HAP-1 (cell line): ENCODE results near the gene HSPB6.

Experiments
- DNase-seq, 2 experiments: peaks; one replicate each; pipeline ENCODE4 v3.0.0-alpha.2; 2016 to 2020; ENCODE audit warnings: low spot score in 2 of 2
- H3K27me3 ChIP-seq: fragments of 250-450 bp; sonication (Bioruptor Pico); 2 replicates; pipeline ENCODE4 v1.5.1; 2020; ENCODE audit warnings: low read depth, mild to moderate bottlenecking, moderate library complexity
- H3K36me3 ChIP-seq: fragments of 250-450 bp; sonication (Bioruptor Pico); replicated peaks from 2 replicates; pipeline ENCODE4 v1.5.1; 2020; ENCODE audit warnings: mild to moderate bottlenecking
- H3K4me1 ChIP-seq: fragments of 250-450 bp; sonication (Bioruptor Pico); 2 replicates; pipeline ENCODE4 v1.5.1; 2020; ENCODE audit warnings: mild to moderate bottlenecking
- H3K4me3 ChIP-seq: fragments of 250-450 bp; sonication (Bioruptor Pico); 2 replicates; pipeline ENCODE4 v1.5.1; 2020; ENCODE audit warnings: mild to moderate bottlenecking, moderate library complexity
- H3K9me3 ChIP-seq: fragments of 250-450 bp; sonication (Bioruptor Pico); 2 replicates; pipeline ENCODE4 v1.5.1; 2020; ENCODE audit warnings: mild to moderate bottlenecking, moderate library complexity
- in situ Hi-C: fragments of 300-500 bp; cut with MboI; formaldehyde crosslinking; loops from 3 replicates; pipeline ENCODE4 v1.14.3; 2020; ENCODE audit warnings: low sequenced_read_pairs, inconsistent platforms, mixed read lengths

HSPB6 gene

GRCh38 chr19:35766571-35767104 is 9.8 kb upstream of the HSPB6 start:
- DNase-seq = no peak
- no peak overlapping the region for H3K4me3 ChIP-seq

GRCh38 chr19:35764432-35765315 is 7.8 kb upstream of the HSPB6 start:
- Histone ChIP-seq H3K4me1 (no peaks in the 10 kb centered on the region), H3K27me3 (no peaks in the 10 kb centered on the region), H3K4me3 (no peak overlapping the region), H3K36me3 (peaks cover 29% of the 10 kb centered on the region), H3K9me3 (no peaks in the 10 kb centered on the region)
- in situ Hi-C loops = no loop called here
- no peak for DNase-seq

More at GRCh38 chr19:35766571-35767104, 9.8 kb upstream of the HSPB6 start:
- H3K36me3 ChIP-seq = peaks cover 22% of the 10 kb centered on the region
- in situ Hi-C loops = no loop called here
- no peaks in the 10 kb centered on the region for H3K9me3 ChIP-seq
- no peaks in the 10 kb centered on the region for H3K27me3 ChIP-seq
- no peaks in the 10 kb centered on the region for H3K4me1 ChIP-seq

GRCh38 chr19:35760711-35761349 is 4.0 kb upstream of the HSPB6 start:
- H3K9me3 ChIP-seq = no peaks in the 10 kb centered on the region
- peaks cover 26% of the 10 kb centered on the region for H3K36me3 ChIP-seq
- in situ Hi-C loops = no loop called here

GRCh38 chr19:35759697-35760096 is 2.9 kb upstream of the HSPB6 start:
- H3K36me3 ChIP-seq = peaks cover 19% of the 10 kb centered on the region
- H3K4me1 ChIP-seq = peaks cover 6% of the 10 kb centered on the region; the same call in 1 of the 2 replicates

More at GRCh38 chr19:35760711-35761349, 4.0 kb upstream of the HSPB6 start:
- Histone ChIP-seq H3K4me1 (peaks cover 6% of the 10 kb centered on the region; the same call in 1 of the 2 replicates), H3K4me3 (no peak overlapping the region), H3K27me3 (no peaks in the 10 kb centered on the region)
- no peak for DNase-seq

GRCh38 chr19:35757749-35758608 is 1.1 kb upstream of the HSPB6 start, which contains the start of gene PROSER3:
PROSER3 (plus strand) TSS chr19:35758176; CDS start chr19:35758216, 40 bp downstream.
- peaks cover 18% of the 10 kb centered on the region for H3K36me3 ChIP-seq
- H3K9me3 ChIP-seq = no peaks in the 10 kb centered on the region
- peak; percentile 99 for DNase-seq
- H3K27me3 ChIP-seq = no peaks in the 10 kb centered on the region
- in situ Hi-C loops = no loop called here
- peaks cover 6% of the 10 kb centered on the region; the same call in 1 of the 2 replicates for H3K4me1 ChIP-seq
- peak within 1 kb of the TSS; percentile 68 for H3K4me3 ChIP-seq

More at GRCh38 chr19:35759697-35760096, 2.9 kb upstream of the HSPB6 start:
- Histone ChIP-seq H3K4me3 (no peak overlapping the region), H3K27me3 (no peaks in the 10 kb centered on the region), H3K9me3 (no peaks in the 10 kb centered on the region)
- no peak for DNase-seq
- in situ Hi-C loops = no loop called here

GRCh38 chr19:35757231-35757748 is 461 bp upstream of the HSPB6 start:
- H3K9me3 ChIP-seq = no peaks in the 10 kb centered on the region
- peaks cover 21% of the 10 kb centered on the region for H3K36me3 ChIP-seq
- in situ Hi-C loops = no loop called here
- no peaks in the 10 kb centered on the region for H3K27me3 ChIP-seq
- peaks cover 6% of the 10 kb centered on the region; the same call in 1 of the 2 replicates for H3K4me1 ChIP-seq
- peak in 1 of 2 experiments; percentile 51 for DNase-seq
- H3K4me3 ChIP-seq = peak overlapping the region; percentile 68

- no peaks in the 10 kb centered on the region for H3K9me3 ChIP-seq
- H3K4me3 ChIP-seq = no peak overlapping the region
Observed at GRCh38 chr19:35755550-35756376, 1.1 kb downstream of the HSPB6 start.

GRCh38 chr19:35755131-35755549 is 1.7 kb downstream of the HSPB6 start:
- in situ Hi-C loops = no loop called here
- DNase-seq = no peak
- Histone ChIP-seq H3K4me3 (no peak overlapping the region), H3K27me3 (no peaks in the 10 kb centered on the region), H3K9me3 (no peaks in the 10 kb centered on the region), H3K4me1 (peaks cover 6% of the 10 kb centered on the region; the same call in 1 of the 2 replicates), H3K36me3 (peaks cover 9% of the 10 kb centered on the region; the same call in 1 of the 2 replicates)

More at GRCh38 chr19:35755550-35756376, 1.1 kb downstream of the HSPB6 start:
- Histone ChIP-seq H3K27me3 (no peaks in the 10 kb centered on the region), H3K36me3 (peaks cover 10% of the 10 kb centered on the region), H3K4me1 (peaks cover 6% of the 10 kb centered on the region; the same call in 1 of the 2 replicates)
- in situ Hi-C loops = no loop called here
- no peak for DNase-seq

GRCh38 chr19:35754370-35755130 is 2.3 kb downstream of the HSPB6 start:
- H3K27me3 ChIP-seq = no peaks in the 10 kb centered on the region
- H3K9me3 ChIP-seq = no peaks in the 10 kb centered on the region
- in situ Hi-C loops = loop anchor here (5.0 kb wide), 1 partner anchor 178 kb away; no protein-coding TSS in a partner anchor
- DNase-seq = no peak
- no peak overlapping the region for H3K4me3 ChIP-seq
- H3K36me3 ChIP-seq = peaks cover 9% of the 10 kb centered on the region; the same call in 1 of the 2 replicates
- peaks cover 6% of the 10 kb centered on the region; the same call in 1 of the 2 replicates for H3K4me1 ChIP-seq

GRCh38 chr19:35753634-35754369 is 3.0 kb downstream of the HSPB6 start:
- H3K27me3 ChIP-seq = no peaks in the 10 kb centered on the region
- H3K36me3 ChIP-seq = peaks cover 9% of the 10 kb centered on the region; the same call in 1 of the 2 replicates
- peaks cover 6% of the 10 kb centered on the region; the same call in 1 of the 2 replicates for H3K4me1 ChIP-seq
- no peak overlapping the region for H3K4me3 ChIP-seq
- DNase-seq = no peak
- in situ Hi-C loops = loop anchor here (5.0 kb wide), 1 partner anchor 178 kb away; no protein-coding TSS in a partner anchor
- no peaks in the 10 kb centered on the region for H3K9me3 ChIP-seq
